Measurements from ENCODE around the gene NLRC4.

DNA sequence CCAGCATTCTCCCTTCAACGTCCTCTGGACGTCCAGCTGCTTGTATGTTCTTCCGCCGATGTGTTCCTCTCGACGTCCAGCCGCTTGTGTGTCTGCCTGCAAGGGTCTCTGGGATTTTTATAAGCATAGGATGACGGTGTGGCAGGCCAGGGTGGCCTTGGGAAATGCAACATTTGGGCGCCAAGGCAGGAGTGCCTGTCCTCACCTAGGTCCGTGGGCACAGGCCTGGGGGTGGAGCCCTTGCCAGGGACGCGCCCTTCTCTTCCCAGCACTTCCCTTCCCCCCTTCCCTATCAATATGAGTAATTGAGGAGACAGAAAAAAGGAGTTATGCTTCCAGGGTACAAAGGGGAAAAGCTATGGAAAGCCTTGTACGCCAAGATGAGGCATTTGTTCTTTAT, 6.4 kb downstream of the NLRC4 start:
- TF ChIP-seq POLR2A (IDR thresholded peaks at IDR 0.05) (no peak), EP300 (IDR thresholded peaks at IDR 0.05) (no peak)
- TF ChIP-seq, protein P1, sequence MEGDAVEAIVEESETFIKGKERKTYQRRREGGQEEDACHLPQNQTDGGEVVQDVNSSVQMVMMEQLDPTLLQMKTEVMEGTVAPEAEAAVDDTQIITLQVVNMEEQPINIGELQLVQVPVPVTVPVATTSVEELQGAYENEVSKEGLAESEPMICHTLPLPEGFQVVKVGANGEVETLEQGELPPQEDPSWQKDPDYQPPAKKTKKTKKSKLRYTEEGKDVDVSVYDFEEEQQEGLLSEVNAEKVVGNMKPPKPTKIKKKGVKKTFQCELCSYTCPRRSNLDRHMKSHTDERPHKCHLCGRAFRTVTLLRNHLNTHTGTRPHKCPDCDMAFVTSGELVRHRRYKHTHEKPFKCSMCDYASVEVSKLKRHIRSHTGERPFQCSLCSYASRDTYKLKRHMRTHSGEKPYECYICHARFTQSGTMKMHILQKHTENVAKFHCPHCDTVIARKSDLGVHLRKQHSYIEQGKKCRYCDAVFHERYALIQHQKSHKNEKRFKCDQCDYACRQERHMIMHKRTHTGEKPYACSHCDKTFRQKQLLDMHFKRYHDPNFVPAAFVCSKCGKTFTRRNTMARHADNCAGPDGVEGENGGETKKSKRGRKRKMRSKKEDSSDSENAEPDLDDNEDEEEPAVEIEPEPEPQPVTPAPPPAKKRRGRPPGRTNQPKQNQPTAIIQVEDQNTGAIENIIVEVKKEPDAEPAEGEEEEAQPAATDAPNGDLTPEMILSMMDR (IDR thresholded peaks at IDR 0.05), result no peak
